HG03095 (cell line): ENCODE data around the gene TGFB2.

Experiments used
- ATAC-seq: cut with Tn5 transposase; IDR thresholded peaks from one replicate; pipeline ENCODE4 v1.9.1; 2021; ENCODE audit warnings: moderate library complexity; ENCODE audit not compliant: unreplicated experiment

TGFB2 gene

DNA sequence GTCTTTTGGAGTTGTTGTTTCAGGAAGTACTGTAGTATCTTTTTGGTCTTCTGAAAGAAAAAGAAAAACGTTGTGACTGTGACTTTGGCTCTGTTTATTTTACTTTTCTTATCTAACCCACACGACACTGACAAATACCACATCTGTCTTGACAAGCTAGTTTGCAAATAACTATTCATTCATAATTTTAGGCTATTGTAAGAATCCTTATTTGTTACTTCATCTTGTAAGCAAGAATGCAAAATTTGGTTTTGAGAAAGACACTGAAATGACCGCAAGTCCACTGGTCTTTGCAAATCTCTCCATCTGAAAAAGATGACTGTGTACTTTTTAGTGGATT lies 12.7 kb downstream of the TGFB2 start:
- no peak for ATAC-seq

DNA sequence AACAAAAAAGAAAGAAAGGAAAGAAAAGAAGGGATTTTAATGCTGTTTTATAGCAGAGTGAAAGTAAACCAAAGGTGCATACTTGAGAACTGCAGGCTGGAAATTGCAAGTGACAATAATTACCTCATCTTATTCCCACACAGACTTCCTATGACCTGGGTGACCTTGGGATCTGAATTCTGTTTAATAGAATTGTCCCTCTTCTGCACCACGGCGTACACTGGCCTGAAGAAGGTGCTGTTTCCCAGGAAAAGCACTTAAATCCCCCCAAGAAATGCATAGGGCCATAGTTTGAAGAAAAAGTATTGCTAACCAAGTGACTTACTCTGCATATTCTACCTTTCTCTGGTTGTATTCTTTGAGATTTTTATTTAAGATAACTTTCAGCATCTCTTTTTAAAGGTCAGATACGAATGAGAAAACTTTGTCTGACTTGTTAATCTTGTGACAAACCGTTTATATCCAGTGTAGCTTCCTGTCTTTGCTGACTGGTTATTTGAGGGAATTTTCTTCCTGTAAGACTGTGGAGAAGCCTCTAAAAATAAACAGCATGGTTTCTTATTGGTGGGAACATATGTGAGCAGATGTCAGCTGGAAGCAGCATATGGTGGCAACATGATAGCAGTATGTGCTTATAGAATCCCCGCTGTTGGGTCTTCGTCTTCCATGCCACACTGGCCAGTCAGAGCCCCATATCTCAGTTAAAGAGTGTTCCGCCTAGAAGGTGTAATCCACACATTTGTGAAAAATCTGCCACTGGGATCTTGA lies 16.3 kb downstream of the TGFB2 start:
- no peak for ATAC-seq

DNA sequence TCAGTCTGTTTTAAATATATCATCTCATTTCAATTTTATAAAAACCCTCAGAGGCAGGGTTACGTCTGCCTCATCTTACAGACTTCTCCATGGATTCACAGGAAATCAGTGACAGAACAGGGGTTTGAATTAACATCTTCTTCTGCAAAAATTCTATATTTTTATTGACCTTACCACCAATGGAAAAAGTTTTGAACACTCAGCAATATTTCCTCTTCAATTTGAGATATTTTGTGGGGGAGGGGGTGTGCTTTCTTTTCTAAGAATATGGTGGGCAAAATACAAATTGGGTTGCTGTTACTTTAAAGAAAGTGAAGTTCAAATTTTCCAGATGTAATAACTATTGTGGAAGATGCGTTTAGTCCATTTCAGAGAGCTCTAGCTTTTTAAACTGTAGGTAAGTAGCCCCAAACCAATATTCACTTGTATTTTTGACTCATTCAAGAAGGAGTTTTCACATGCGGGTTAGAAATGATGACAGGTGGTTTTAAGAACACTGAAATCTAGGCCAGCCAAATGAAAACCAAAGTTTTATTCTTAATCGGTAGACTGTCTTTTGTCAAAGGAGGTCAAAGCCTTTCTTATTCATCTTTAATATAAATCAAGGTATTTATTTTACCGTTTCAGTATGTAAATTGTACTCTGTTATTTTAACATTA lies 17.4 kb downstream of the TGFB2 start:
- no peak for ATAC-seq

DNA sequence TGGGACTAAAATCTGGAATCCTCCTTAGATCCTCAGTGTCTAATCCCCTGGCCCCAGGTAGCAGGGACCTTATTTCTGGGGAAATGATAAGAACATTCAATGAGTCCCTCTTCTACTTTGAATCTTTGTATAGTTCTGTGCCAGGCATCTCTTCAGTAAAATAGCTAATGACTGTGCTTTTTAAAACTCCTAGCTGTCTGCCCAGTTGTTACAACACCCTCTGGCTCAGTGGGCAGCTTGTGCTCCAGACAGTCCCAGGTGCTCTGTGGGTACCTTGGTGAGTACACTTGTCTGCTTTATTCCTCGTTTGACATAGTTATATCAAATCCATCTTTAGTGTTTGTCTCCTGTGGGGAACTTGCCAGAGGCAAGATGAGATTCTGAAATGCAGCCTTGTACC lies 18.0 kb downstream of the TGFB2 start:
- no peak for ATAC-seq

DNA sequence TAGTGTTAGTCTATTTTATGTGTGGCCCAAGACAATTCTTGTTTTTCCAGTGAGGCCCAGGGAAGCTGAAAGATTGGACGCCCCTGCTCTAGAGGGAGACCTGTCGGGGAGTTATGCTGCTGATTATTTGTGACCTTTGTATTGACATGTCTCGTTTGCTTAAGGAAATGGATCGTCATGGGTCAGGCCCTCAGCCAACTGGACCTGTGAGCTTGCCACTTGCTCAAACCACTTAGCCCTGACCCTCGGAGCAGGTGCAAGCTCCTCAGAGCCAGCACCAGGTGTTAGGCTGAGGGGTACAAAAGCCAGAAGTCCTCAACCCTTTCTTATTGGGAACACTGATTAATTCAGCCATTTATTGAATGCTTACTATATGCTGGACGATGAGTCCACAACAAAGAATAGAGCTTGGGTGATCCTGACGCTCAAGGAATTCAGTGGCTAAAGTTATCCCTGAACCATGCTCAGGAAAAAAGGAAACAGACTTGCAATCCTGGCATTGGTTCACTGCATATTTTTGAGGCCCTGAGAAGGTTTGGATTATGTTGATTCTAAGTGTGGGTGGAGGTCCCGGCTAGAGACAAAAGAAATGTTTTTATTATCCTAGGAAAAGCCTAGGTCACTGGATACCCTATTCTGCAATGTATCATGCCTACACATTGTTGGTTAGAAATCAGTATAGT lies 19.0 kb downstream of the TGFB2 start:
- no peak for ATAC-seq

DNA sequence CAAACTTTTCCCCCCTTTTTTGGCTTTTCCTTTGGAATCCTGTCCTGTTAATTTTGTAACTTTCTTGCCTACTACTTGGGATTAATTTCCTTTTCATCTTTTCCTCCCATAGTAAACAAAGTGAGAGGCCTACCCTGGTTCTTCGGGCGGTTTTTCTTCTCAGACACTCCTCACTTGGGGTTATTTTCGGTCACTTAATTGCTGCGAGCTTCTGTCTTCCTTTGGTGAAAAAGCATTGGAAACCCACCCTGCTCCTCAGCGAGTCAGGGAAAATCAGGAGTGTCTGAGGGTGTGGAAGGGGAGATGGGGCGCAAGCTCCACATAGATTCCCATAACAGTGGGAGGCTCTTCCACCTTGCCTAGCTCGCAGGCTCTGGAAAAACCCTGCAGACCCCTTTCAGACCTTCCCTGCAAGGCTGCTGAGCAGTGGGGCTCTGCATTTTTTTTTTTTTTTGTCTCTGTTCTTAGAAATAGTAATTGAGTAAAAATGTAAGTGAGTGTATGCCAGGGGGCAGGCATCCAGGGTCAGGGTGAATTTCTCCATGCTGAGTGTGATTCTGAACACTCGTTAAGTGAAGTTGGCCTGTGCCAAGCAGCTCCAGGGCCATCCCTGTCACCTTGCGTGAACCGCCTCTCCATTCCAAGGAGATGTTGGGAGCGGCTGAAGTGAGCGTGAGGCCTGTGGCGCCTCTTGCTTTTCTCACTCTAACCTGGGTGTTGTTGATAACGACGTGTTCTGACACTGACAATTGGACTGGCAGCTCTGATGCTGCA lies 20.3 kb downstream of the TGFB2 start:
- no peak for ATAC-seq

DNA sequence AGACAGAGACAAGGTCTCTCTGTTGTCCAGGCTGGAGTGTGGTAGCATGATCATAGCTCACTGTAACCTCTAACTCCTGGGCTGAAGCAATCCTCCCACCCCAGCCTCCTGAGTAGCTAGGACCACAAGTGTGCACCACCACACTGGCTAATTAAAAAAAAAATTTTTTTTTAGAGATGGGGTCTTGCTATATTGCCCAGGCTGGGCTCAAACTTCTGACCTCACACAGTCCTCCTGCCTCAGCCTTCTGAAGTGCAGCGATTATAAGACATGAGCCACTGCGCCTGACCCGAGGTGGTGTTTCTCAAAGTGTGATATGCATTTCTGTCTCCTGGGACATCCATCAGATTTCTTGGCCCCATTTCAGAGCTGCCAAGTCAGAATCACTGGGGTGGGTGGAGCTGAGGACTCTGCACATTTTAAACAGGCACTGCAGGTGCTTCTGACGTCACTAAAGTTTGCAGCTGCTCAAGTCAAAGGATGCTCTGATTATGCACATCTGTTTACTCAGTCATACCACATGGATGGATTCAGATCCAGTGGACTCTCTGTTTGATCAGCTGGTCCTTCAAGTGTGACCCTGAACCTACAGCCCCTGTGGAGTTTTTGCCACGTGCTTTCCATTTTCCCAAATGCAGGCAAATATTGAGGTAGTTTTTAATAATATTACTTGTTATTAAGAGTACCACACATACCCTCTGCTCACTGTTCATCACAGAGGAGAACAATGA lies 21.4 kb downstream of the TGFB2 start:
- no peak for ATAC-seq

DNA sequence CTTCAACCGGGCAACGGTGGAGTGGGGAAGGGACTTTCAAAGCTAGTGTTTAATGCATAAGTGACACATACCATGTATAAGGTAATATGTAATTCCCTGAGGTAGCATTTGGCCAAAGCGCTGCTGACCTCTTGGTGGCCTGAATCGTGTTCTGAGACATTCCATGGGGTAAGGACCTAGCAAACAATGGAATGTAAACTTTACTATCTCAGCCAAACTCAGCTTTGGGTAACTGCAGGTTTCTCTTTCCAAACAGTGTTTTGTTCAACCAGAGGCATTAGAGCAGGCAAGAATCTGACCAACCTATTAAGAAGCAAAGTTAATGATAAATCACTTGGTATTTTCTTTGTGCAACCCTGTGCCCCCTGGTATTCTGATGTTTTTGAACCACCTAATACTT lies 22.0 kb downstream of the TGFB2 start:
- no peak for ATAC-seq

DNA sequence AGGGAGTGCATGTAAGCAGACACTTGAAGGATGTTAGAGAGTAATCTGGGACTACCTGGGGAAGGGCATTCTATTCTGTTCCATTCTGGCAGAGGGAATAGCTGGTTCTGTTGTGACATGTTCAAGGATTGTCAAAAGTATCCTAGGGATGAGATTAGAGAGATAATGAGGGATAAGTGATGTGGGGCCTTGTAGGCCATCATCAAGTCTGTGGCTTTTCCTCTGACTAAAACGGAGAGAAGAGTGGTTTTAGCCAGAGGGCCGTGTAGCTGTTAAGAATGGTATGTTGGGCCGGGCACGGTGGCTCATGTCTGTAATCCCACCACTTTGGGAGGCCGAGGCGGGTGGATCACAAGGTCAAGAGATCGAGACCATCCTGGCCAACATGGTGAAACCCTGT lies 23.6 kb downstream of the TGFB2 start:
- no peak for ATAC-seq

DNA sequence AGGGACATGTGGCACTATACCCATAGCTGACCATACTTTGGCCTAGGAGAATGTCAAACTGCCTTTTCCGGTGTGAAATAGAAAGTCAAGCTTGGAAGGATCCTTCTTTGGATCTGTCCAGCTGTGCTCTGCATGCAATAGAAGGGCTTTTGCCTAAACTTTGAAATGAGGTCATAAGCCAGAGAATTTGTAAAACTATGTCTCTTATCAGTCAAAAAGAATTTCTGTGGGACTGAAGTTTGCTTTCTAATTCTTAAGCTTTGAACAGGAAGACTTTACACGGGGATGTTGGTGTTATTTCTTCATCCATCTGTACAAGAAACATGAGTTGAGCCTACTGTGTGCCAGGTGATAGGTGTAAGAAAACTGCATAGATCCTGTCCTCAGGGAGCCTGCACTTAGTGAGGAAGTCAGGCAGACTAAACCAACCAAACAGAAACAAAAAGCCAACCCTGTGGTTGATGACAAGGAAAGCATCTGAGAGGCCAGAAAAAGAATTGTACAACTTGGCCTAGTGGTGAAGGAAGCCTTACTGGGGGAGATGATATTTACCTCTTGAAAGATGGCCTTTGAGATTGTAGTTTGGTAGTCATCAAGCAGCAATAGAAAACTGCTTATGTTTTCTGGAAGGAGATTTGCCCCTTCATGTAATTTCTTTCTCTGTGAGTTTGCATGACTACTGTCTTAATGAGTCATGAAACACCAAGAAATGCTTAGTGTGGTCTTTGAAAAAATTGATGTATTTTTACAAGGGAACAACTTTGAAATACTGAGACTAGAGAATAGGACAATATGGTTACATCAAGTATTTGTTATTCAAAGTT lies 24.8 kb downstream of the TGFB2 start:
- ATAC-seq: no peak

DNA sequence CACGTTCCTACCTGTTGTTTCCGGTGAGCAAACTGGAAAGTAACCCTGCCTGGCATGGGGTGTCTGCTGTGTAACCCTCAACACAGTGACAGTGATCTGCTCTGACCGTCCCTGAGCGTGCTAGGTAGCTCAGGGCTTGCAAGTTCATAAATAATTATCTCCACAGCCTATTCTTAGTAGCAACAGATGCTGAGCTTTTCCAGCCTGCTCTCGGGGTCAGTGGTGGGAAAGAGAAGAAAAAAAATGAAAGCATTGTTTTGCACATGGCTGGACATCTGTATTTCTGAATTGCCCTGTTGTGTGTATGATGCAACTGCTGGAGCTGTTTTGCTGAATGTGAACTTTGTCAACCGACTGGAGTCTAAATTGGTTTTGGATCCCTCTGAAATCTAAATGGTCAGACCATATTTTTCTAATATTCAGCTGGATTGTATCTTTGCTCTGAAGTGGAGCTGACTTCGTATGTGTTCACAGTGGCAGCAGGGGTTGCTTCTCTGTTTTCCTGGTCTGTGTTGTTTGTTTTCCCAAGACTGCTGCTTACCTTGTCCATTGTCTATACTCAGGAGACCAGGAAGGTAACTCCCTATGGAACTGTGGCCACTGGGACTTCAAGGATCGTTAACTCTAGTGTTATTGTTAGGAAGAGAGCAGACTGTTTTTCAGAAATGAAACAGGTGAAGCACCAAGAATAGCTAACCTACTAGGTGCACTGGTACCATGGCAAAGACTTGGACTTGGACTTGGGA lies 27.0 kb downstream of the TGFB2 start:
- no peak for ATAC-seq

DNA sequence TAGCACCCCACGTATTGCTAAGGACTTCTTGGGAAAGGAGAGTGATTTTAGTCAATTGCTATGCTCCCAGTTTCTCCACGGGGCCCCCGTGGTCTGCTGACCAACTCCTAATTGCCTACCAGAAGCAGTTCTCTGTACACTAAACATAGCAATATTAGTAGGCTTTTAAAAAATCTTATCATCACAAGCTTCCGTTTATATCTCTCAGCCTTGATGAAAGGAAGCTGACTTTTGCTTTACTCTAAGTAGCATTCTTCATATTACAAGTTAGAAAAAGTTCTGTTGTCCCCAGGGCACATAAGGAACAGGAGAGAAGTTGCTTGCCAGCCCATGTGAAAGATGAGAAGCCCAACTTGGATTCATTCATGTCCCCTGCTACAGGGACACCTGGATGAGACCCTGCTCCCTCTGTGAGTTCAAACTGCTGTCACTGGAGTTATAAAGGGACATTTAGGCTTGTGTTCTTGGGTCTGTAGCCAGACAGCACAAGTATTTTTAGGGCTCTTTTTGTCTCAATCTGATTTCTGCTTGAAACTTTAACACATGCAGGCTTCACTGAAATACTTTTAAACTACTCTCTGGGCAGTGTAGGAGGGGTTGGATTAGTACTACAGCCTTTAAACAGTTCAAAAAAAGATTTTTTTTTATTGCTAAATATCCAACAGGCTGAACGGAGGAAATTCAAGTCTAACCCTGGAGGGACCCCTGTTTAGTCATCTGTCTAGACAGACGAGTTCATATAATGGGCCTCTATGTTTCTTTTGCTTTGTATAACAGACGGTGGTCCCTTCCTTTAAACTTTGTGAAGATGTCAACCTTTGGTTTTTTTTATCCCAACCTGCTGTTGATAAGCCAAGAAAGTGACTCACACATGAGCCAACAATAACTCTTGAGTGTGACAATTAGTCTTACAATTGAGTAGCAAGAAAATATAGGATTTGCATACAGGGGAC lies 29.5 kb downstream of the TGFB2 start:
- no peak for ATAC-seq

DNA sequence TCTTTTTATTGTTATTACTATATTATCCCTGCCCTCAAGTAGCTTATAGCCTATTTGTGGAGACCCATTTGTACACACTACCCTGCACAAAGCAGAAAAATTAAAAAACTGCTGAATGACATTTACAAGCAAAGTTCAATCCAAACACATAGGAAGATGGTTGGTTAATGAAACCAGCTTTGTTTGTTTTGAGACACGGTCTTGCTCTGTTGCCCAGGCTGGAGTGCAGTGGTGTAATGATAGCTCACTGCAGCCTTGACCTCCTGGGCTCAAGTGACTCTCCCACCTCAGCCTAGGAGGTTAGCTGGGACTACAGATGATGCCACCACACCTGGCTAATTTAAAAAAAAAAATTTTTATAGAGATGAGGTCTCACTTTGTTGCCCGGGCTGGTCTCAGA lies 31.6 kb downstream of the TGFB2 start:
- peak; percentile 19 for ATAC-seq

DNA sequence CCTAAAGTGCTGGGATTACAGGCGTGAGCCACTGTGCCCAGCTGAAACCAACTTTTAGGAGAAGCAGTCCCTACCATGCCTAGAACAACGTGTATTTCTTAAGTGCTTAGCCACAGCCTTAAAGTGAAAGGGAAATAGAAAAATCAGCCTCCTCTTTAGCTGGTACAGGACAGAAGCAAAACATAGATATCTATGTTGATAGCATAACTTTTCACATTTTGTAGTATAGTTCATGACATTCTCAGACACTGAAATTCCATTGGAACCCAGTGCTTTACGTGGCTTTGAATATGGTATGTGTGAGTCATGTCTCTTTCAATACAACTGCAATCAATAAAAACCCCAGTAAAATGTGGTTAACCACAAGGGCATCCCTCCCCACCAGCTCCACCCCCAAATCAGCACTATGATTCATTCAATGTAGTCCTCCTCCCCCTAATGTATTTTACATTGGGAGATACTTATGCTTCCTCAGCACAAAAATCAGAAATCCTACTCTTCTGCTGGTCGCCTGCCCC lies 32.1 kb downstream of the TGFB2 start:
- ATAC-seq: peak; percentile 77

DNA sequence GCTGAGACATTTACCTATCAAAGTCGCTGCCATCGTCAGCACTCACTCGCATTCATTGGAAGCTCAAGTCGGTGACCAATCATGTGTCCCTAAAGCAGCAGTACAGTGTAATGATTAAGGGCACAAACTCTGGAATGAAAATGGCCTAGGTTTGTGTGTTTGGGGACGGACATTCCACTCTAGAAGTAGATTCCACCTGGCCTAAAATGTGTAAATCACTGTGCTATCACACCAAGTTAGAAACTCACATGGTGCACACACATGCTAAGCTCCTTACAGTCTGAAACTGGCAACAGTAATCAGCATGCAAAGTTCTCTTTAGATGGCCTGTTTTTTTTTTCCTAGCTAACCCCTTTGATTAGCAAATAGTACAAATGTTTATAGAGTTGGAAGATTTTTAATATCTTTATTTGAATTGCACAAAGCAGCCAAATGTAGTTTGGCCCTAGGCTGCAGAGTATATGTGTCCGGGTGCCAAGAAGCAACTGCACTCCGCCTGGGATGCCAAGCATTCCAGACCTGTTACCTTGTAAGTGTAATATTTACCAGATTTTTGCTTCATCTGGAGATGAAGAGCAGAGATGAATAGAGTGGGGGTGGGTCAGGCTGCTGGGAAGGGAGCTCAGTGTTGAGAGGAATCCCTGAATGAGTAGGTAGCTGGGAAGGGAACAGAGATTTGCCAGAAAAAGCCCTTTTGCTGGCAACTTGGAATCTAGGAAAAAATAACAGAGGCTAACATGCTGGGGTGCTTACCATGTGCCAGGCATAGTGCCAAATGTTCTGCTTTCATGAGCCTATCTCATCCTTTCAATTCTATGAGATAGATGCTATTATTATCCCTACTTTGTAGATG lies 35.2 kb downstream of the TGFB2 start:
- ATAC-seq: no peak

DNA sequence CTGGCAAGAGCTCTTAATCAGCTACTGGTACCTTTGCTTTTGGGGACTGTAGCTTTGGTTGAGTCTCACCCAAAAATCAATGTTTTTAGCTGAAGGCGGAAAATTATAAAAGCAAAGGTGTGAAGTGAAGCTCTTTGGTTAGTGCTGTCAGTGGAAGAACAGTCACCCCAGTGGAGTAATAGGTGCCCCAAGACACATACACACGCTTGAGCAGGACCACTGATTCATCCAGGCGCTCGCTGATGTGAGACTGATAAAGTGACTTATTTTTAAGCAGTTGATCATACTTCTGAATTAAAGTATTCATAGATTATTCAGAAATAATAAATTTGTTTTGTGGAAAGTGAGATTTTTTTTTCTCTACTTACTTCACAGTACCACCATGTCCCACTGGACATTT lies 37.1 kb downstream of the TGFB2 start:
- no peak for ATAC-seq

DNA sequence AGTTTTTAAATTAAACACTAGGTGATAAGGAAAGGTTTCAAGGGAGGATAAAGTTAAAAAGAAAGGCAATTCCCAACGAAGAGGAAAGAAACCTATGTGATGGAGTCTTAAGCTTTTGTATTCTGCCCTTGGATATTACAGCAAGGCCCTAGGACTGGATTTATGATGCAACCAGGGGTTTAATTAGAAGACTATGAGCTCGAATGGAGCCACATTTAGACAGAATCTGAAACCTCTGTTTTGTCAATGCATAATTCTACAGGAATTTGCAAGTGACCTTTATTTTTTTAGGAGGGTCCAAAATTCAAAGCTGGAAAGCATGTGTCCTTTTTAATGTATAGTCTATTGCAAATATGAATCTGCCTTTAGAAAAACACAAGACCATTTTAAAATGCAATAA lies 37.9 kb downstream of the TGFB2 start:
- no peak for ATAC-seq
